Measurements from ENCODE around the gene NEU2.
"Not testable (repeated sequence)": the region's sequence is repeated elsewhere in the genome, so short reads cannot be mapped to it uniquely, and the experiment has no call there.

Gene NEU2

DNA sequence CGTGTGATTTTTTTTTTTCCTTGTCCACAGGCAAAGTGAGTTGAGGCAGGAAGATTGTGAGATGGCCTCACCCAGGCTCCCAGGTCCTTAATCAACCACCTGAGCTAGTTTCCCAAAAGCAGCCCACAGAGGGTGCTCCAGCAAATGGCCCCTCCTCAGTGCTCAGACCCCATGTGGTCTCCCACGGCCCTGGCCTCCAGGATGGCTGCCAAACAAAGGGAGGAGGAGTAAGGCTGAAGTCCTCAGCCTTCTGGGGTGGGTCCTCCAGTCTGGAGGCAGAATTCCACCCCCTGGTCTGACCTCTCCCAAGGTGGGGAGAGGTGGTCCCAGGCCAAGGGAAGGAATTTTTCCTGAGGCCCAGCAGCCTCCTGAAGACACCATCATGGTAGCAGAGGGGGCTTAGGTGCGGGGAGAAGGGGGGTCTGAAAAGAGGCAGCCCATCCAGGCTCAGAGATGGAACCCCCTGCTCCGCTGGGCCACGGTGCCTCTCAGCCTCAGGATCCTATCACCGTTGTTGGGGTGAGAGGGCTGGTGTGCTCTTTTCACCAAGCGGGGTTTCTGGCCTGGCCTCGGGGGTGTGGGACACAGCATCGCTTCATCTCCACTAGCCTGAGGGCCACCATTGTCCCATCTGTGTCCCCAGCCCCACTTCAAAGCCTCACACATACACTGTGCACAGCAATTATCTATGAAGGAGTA lies 21.8 kb upstream of the NEU2 start:
- DNase-seq = no peak

GRCh38 chr2:233011268-233011650 lies 21.2 kb upstream of the NEU2 start:
- DNase-seq = no peak

GRCh38 chr2:233011702-233012131 lies 20.8 kb upstream of the NEU2 start:
- no peak for DNase-seq

GRCh38 chr2:233012301-233012971 lies 20.0 kb upstream of the NEU2 start:
- DNase-seq = no peak

GRCh38 chr2:233013027-233013461 lies 19.4 kb upstream of the NEU2 start, which contains the start of gene NGEF:
Gene NGEF, minus strand, starts transcription at chr2:233013256. Its CDS starts 38,366 bp downstream, at chr2:232974890.
- no peak for DNase-seq

DNA sequence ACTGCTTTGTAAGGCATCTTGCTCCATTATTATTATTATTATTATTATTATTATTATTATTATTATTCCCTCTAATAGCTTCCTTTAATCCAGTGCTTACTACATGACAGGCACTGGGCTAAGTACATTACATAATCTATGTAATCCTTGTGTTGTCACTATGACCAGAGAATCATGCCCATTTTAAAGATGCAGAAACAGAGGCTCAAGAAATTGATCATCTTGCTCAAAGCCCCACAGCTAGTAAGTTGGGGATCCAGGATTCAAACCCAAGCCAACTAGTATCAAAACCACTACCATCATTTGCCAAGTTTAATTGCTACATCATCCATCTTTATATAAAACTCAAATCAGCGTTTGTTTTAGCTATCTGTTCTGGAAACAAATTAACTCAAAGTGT lies 18.8 kb upstream of the NEU2 start:
- DNase-seq = no peak

DNA sequence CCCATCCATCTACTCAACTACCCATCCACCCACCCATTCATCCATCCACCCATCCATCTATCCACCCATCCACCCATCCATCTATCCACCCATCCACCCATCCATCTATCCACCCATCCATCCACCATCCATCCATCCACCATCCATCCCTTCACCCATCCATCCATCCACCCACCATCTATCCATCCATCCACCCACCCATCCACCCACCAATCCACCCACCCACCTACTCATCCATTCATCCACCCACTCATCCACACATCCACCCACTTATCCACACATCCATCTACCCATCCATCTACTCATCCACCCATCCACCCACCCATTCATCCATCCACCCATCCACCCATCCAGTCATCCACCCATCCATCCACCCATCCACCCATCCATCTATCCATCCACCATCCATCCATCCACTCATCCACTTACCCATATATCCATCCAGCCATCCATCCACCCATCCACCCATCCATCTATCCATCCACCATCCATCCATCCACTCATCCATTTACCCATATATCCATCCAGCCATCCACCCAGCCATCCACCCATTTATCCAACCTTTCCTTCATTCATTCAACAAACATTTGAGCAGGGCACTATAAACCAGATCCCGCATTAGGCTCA lies 17.3 kb upstream of the NEU2 start:
- DNase-seq = no peak

DNA sequence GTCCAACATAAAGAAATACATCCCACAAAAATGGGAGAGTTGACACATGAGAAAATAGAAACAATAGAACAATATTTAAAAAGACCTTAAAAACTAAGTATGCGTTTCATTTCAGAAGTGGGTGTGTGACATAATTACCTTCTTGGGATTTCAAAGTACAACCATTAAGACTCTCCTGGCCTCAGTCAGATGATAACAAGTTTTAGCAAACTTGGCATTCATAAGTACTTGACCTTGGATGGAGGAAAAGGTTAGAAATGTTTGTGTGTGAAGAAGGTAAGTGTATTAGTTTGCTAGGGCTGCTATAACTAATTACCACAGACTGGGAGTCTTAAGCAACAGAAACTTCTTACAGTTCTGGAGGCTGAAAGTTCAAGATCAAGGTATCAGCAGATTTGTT lies 14.5 kb upstream of the NEU2 start:
- DNase-seq = no peak

- DNase-seq = not testable (repeated sequence)
These were observed 12.9 kb upstream of the NEU2 start for GRCh38 chr2:233019610-233020009.

- DNase-seq = no peak
These were observed 12.0 kb upstream of the NEU2 start for GRCh38 chr2:233020454-233020853.

DNA sequence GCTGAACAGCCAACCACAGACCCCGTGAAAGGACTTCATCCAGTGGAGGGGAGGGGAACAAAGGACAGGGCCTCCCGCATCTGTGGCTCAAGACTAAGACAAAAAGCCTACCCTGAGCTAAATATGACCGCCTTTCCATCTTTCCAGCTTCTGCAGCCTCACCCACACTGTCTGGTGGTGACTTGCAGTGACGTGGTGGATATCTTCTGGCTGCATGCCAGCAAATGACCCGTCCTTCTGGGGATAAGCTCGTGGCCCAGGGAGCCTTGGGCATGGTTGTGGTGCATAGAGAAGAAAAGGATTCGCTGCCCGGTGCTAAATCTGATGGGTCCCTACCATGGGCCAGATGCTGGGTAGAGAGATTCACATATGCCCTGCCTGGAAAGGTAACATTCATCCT lies 10.7 kb upstream of the NEU2 start:
- no peak for DNase-seq

DNA sequence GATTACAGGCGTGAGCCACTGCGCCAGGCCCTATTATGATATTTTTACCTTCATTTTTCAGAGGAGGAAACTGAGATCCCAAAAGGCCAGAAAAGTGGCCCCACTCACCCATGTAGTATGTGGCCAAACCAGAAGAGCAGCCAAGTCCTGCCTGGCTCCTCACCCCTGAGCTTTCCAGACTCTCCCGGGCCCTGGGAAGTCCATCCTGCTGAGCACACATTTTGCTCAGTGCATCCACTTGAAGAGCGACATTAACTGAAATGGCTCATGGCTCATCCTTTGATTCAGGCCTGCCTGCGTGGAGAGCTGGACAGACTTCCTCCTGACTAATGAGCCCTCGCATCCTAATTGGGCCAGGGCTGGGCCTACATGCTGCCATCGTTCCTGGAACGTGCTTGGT lies 9.9 kb upstream of the NEU2 start:
- no peak for DNase-seq

- DNase-seq = no peak
These were observed 9.3 kb upstream of the NEU2 start for GRCh38 chr2:233023007-233023760.

GRCh38 chr2:233023761-233024410 lies 8.6 kb upstream of the NEU2 start:
- DNase-seq = no peak

- DNase-seq = no peak
These were observed 6.8 kb upstream of the NEU2 start for GRCh38 chr2:233025706-233026105.

DNA sequence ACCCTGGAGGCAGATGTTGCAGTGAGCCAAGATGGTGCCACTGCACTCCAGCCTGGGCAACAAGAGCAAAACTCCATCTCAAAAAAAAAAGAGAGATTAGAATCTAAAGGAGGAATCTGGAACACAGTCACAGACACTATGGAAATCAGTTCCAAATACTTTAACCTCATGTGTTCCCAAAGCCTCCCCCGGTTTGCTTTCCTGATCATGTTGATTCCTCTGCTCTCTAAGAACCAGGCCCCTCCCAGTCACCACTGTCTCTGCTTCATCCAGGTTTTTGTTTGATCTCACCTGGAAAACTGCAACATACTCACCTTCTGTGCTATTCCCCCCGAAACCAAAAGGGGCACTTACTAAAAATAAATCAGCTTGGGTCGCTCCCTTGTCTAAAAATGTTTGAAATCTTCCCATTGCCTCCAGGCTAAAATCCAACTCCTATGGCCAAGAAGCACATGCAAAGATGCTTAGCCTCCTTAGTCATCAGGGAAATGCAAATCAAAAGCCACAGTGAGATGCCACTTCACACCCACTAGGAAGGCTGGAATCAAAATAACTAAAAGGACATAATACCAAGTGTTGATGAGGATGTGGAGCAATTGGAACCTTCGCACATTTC lies 6.2 kb upstream of the NEU2 start:
- no peak for DNase-seq

DNA sequence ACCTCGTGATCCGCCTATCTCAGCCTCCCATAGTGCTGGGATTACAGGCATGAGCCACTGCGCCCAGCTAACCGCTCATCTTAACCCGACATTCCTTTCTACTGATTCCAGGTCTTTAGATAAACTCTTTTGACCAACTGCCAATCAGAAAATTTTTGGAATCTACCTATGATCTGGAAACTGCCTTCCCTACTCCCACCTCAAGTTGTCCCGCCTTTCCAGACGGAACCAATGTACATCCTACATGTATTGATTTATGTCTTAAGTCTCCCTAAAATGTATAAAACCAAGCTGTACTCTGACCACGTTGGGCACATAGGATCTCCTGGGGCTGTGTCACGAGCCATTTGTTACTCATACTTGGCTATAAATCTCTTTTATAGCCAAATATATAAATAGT lies 3.2 kb upstream of the NEU2 start:
- no peak for DNase-seq

- no peak for DNase-seq
These were observed 644 bp upstream of the NEU2 start for GRCh38 chr2:233031556-233032500.

- DNase-seq = no peak
These were observed 1.2 kb downstream of the NEU2 start for GRCh38 chr2:233033672-233034071.

GRCh38 chr2:233034091-233034882 lies 1.8 kb downstream of the NEU2 start:
- no peak for DNase-seq

All from NCI-H2081 (cell line).